ENCODE measurements around the gene C16orf54.

DNA sequence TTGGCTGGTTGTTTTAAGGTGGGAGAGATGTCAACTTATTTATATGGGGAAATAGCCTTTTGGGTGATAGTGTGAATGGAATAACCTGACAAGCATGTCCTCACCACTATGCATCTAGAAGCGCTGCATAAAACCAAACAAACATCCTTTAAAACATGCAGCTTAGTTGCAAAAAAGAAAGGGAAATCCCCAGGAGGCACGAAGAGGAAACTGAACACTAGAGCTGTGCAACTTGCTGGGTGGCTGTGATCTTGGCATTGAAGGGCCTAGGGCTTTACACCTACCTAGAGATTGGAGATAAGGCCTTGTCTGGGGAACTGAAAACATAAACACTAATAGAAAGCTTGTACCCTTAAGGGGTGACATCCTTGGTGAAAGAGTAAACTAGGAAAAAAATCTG is 7.3 kb downstream of the C16orf54 start:
- TF ChIP-seq, protein P1, sequence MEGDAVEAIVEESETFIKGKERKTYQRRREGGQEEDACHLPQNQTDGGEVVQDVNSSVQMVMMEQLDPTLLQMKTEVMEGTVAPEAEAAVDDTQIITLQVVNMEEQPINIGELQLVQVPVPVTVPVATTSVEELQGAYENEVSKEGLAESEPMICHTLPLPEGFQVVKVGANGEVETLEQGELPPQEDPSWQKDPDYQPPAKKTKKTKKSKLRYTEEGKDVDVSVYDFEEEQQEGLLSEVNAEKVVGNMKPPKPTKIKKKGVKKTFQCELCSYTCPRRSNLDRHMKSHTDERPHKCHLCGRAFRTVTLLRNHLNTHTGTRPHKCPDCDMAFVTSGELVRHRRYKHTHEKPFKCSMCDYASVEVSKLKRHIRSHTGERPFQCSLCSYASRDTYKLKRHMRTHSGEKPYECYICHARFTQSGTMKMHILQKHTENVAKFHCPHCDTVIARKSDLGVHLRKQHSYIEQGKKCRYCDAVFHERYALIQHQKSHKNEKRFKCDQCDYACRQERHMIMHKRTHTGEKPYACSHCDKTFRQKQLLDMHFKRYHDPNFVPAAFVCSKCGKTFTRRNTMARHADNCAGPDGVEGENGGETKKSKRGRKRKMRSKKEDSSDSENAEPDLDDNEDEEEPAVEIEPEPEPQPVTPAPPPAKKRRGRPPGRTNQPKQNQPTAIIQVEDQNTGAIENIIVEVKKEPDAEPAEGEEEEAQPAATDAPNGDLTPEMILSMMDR (IDR thresholded peaks at IDR 0.05; ENCODE audit: low read depth, low read length), result no peak
- TF ChIP-seq EZH2phosphoT487 (IDR thresholded peaks at IDR 0.05; ENCODE audit: low read depth), result no peak

All from OCI-LY3 (cell line).